GM12801 (cell line): ENCODE measurements around the gene SMAD3.

Source experiments
- TF ChIP-seq, protein P1 (sequence below): IDR thresholded peaks from one replicate; pipeline ENCODE4 v1.5.1; 2011; ENCODE audit warnings: control low read depth; ENCODE audit not compliant: insufficient read length; ENCODE audit errors: extremely low read depth

The SMAD3 gene

DNA sequence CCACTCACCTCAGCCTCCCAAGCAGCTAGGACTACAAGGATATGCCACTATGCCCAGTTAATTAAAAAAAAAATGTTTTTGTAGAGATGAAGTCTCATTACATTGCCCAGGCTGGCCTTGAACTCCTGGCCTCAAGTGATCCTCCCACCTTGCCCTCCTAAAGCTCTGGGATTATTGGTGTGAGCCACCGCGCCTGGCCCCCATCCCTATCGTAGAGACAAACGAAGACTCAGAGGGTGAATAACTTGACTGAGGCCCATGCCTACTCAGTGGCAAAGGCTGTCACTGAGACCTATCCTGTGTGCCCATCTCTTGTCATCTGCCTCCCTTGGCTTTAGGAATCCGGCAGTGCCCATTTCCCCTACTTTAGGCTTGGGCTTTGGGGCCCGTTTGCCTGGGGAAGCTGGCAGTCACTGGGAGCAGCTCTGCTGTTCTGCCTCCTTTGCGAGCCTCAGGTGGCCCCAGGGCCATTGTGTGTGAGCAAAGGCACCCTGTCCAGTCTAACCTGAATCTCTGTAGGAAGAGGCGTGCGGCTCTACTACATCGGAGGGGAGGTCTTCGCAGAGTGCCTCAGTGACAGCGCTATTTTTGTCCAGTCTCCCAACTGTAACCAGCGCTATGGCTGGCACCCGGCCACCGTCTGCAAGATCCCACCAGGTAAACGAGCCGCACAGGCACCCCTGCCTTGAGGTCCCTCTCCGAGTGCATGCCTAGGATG, 119.0 kb downstream of the SMAD3 start:
- TF ChIP-seq, protein P1, sequence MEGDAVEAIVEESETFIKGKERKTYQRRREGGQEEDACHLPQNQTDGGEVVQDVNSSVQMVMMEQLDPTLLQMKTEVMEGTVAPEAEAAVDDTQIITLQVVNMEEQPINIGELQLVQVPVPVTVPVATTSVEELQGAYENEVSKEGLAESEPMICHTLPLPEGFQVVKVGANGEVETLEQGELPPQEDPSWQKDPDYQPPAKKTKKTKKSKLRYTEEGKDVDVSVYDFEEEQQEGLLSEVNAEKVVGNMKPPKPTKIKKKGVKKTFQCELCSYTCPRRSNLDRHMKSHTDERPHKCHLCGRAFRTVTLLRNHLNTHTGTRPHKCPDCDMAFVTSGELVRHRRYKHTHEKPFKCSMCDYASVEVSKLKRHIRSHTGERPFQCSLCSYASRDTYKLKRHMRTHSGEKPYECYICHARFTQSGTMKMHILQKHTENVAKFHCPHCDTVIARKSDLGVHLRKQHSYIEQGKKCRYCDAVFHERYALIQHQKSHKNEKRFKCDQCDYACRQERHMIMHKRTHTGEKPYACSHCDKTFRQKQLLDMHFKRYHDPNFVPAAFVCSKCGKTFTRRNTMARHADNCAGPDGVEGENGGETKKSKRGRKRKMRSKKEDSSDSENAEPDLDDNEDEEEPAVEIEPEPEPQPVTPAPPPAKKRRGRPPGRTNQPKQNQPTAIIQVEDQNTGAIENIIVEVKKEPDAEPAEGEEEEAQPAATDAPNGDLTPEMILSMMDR, result no peak

DNA sequence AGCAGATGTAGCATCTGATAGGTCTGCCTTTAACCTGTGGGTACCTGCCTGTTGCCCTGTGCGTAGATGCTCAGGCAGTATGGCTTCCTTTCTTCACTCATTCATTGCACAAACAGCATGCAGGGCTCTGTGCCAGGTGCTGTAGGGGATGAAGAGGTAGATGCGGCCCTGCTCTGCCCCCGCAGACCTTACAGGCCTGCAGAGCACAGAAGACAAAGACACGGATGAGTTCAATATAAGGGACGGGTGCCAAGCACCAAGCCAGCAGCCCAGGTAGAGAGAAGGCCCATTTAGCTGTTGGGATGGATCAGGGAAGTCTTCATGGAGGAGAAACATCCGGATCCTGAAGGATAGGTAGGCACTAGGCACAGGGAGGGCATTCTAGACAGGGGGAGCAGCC, 119.6 kb downstream of the SMAD3 start:
- TF ChIP-seq, protein P1, result no peak

DNA sequence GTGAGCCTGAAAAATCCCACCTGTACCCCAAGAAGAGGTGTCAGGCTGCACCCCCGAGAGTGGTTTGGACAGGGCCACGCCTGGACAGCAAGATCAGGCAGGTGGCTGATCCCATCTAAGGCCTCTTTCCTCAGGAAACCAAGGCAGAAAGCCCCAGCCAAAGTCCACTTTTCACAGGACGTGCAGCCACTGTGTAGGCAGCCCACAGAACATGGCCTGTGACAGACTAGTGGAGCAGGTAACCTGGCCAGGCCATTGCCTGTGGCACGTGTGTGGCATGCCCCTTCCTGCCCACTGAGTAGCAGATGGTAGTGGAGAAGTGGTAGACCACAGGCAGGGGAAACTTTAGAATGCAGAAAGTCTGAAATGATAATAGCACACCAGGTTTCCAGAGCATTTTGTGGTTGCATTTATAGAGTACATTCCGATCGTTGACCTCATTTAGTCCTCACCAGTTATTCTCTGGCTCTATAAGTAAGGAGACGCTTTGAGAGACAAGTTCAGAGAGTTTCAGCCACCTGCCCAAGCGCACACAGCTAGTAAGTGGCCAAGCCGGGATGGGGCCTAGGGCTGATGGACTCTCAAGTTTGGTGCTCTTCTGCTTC, 120.3 kb downstream of the SMAD3 start:
- TF ChIP-seq, protein P1, result no peak

DNA sequence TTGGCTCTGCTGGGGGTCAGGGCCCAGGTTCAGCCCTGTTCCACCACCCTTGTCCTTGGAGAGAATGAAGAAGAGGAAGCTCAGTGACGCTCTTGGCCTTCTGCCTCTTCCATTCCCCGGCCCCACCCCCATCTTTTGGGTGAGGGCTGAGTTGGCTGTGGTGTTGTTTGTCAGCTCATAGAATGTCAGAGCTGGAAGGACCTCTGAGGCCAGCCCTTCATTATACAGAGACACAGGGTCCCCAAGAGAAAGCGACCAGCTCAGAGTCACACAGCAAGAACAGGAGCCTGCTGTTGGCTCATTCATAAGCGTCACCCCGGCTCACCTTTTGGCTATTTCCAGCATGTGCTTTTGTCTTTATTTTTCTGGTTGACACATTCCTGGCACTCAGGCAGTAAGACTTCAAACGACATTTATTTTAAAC, 120.8 kb downstream of the SMAD3 start:
- TF ChIP-seq, protein P1, result no peak

DNA sequence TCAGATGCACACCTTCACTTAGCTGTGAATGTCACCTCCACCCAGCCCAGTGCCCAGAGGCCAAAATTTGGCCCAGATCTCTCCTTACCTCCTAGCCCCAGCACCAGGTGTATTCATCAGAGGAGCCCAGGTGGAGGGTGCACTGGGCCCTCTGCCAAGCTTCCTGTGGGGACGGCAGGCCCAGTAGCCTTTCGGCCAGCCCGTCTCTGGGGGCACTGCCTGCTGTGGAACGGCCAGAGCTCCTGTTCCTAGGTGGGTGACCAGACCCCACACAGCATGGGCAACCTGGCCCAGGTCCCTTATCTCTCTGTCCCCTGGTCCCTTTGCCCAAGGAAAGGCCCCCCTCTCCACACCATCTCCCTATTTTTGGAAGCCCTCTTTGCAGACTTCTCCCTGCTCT, 121.3 kb downstream of the SMAD3 start:
- TF ChIP-seq, protein P1, result no peak

DNA sequence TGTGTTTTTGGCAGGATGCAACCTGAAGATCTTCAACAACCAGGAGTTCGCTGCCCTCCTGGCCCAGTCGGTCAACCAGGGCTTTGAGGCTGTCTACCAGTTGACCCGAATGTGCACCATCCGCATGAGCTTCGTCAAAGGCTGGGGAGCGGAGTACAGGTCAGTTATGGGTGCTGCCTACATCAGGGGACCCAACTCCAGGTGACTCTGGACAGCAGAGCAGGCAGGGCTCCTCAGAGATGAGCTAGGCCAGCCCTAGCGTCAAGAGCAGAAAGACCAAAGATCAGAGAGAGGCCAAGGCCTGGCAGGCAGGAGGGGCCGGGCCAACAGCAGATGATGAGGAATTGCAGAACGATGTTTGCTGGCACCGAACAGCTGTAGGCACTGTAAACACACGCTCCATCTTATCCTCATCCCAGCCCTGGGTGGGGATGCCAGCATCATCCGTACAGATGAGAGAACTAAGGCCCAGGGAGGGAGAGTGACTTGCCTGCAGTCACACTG, 122.0 kb downstream of the SMAD3 start:
- TF ChIP-seq, protein P1, result no peak

DNA sequence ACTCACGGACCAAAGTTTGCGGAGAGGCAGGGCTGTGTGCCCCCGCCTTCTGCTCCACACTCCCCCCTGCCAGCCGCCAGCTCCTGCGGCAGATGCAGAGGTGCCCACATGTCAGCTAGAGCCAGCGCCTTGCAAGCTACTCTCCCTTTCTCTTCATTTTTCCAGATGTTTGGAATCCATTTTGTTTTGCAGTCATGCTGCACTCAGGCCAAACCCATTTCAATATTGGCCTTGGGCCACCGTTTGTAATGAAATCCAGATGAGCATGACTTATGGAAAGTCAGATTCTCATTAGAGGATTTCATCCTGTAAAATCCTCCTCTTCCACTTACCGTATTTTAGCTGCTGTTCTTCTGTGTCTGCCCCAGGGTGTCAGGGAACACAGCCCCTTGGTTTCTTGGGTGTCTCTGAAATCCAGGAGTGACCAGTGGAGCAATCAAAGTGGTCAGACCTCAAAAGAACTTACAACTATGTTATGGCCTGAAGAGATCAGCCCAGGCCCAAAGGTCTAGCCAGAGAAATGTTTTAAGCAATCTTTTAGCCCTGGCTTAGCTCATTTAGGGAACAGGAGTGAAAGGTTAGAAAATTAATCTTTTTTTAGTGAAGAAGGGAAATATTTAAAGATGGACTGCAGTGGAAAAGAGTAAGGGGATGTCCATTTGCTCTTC, 123.3 kb downstream of the SMAD3 start:
- TF ChIP-seq, protein P1, result no peak
